Measurements from ENCODE around the gene ROR2. TPM values are rescaled to one million over a fixed set of nuclear protein-coding genes. Genes with fewer than 3 reads are reported as not detected.
"Not testable (repeated sequence)": the region's sequence is repeated elsewhere in the genome, so short reads cannot be mapped to it uniquely, and the experiment has no call there.

Gene ROR2
- total RNA-seq, 1 donor from 2014 or later: 3.0 TPM

DNA sequence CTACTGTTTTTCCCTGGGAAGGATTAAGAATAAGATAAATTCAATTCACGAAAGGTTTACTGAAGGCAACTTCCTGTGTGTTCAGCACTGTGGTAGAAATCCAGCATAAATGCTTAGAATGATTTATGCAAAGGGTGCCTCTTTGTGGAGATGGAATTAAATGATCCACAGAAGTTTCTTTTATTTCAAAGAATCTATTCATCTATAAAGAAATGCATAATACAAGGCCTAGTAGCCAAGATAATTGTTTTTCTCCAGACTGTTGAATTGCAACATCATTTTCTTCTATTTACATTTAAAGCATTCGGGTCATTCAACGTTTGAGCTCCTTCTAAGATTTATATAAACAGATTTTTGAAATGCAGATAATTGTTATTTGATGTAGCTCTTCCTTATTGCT lies 387.6 kb downstream of the ROR2 start:
- intact Hi-C loops (cut with DNase I): no loop called here
- ATAC-seq (no peak), DNase-seq (ENCODE audit: low spot score) (no peak)

- ATAC-seq (no peak), DNase-seq (ENCODE audit: low spot score) (no peak)
- intact Hi-C loops (cut with DNase I): no loop called here
Measured at GRCh38 chr9:91560301-91560700, 389.7 kb downstream of the ROR2 start.

DNA sequence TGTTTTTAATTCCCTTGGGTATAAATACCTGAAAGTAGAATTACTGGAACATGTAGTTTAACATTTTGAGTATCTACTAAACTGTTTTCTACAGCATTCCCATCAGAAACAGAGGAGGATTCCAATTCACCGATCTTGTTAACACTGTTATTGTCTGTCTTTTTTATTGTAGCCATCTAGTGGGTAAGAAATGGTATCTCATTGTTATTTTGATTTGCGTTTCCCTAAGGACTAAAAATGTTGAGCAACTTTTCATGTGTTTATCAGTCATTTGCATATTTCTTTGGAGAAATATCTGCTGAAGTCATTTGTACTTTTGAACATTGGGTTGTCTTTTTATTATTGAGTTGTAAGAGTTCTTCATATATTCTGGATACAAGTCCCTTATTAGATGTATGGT lies 391.1 kb downstream of the ROR2 start:
- intact Hi-C loops (cut with DNase I): no loop called here
- DNase-seq (ENCODE audit: low spot score) (no peak), ATAC-seq (no peak)

DNA sequence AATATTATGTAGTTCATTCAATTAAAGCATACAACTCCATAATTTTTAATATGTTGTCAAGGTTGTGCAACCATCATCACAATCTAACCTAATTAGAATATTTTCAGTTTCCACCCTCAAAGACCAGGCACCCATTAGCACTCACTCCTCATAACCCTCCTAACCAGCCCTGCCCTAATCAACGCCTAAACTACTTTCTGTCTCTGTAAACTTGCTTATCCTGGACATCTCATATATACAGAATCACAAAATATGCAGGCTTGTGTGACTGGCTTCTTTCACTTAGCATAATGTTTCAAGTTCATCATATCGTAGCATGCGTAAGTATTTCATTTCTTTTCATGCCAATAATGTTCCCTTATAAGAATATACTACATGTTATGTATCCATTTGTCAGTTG lies 391.6 kb downstream of the ROR2 start:
- DNase-seq (ENCODE audit: low spot score) (no peak), ATAC-seq (no peak)
- intact Hi-C loops (cut with DNase I): no loop called here

GRCh38 chr9:91557327-91557726 lies 392.7 kb downstream of the ROR2 start:
- intact Hi-C loops (cut with DNase I): no loop called here
- no peak for ATAC-seq
- DNase-seq (ENCODE audit: low spot score): no peak

DNA sequence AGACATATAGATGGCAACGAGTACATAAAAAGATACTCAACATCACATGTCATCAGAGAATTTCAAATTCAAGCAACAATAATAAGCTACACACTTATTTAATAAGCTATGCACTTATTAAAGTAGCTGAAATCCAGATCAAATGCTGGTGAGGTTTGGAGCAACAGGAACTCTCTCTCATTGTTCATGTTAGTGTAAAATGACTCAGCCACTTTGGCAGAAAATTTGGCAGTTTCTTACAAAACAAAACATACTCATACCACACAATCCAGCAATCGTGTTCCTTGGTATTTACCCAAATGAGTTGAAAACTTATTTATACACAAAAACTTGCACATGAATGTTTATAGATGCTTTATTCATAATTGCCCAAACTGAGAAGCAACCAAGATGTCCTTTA lies 394.9 kb downstream of the ROR2 start:
- DNase-seq (ENCODE audit: low spot score) (no peak), ATAC-seq (no peak)
- intact Hi-C loops (cut with DNase I): no loop called here

- no peak for ATAC-seq
- intact Hi-C loops (cut with DNase I): no loop called here
- no peak for DNase-seq (ENCODE audit: low spot score)
Measured at GRCh38 chr9:91549177-91549576, 400.9 kb downstream of the ROR2 start.

- no peak for DNase-seq (ENCODE audit: low spot score)
- ATAC-seq: no peak
- intact Hi-C loops (cut with DNase I): no loop called here
Measured at GRCh38 chr9:91547081-91547480, 402.9 kb downstream of the ROR2 start.

DNA sequence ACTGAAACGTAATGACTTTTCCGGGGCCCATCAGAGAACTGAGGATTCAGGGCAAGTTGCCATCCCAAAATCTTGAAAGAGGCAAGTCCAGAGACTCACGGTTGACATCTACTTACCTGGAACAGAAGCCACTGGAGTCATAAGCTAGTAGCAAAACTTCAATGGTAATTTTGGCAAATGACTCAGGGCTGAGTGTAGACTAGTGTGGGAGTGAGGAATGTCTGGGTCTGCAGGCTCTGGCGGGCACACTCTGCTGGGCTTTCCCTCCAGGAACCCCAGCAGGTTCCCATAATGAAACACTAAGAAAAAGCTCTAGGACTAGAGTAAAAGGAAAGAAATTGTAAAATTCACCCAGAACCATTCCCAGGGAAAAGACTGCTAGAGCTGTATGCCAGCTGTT lies 403.5 kb downstream of the ROR2 start:
- ATAC-seq (no peak), DNase-seq (ENCODE audit: low spot score) (no peak)
- intact Hi-C loops (cut with DNase I): no loop called here

GRCh38 chr9:91541734-91542133 lies 408.3 kb downstream of the ROR2 start:
- no peak for ATAC-seq
- intact Hi-C loops (cut with DNase I): no loop called here
- DNase-seq (ENCODE audit: low spot score): no peak

DNA sequence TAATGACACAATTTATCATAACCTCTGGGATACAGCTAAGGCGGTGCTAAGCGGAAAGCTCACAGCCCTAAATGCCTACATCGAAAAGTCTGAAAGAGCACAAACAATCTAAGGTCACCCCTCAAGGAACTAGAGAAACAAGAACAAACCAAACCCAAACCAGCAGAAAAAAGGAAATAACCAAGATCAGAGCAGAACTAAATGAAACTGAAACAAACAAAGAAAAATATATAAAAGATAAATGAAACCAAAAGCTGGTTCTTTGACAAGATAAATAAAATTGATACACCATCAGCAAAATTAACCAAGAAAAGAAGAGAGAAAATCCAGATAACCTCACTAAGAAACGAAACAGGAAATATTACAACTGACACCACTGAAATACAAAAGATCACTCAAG lies 409.5 kb downstream of the ROR2 start:
- DNase-seq (ENCODE audit: low spot score); intact Hi-C loops (cut with DNase I); ATAC-seq: not testable (repeated sequence)

DNA sequence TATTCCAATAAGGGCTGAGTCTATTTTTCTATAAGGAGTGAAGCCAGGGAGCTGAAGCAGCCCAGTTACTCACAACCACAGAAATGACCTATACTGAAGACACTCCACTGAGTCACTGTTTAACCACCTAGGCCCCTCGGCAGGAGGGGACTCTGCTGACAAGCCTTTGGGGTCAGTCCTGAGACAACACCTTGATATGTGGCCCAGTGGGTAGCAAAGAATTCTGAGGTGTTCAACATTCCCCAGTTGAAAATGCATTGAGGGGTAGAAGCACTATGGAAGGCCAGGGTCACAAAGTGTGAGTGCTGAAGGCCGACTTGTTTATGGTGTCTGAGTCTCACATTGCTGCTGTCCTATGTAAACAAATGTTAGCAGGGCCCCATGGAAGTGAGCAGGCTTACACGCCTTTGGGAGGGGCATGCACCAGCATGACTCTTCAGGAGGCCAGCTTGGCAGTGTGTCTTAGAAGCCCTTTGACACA lies 413.8 kb downstream of the ROR2 start:
- no peak for ATAC-seq
- intact Hi-C loops (cut with DNase I): no loop called here
- DNase-seq (ENCODE audit: low spot score): no peak

GRCh38 chr9:91534374-91534773 lies 415.7 kb downstream of the ROR2 start:
- ATAC-seq (no peak), DNase-seq (ENCODE audit: low spot score) (no peak)
- intact Hi-C loops (cut with DNase I): no loop called here

DNA sequence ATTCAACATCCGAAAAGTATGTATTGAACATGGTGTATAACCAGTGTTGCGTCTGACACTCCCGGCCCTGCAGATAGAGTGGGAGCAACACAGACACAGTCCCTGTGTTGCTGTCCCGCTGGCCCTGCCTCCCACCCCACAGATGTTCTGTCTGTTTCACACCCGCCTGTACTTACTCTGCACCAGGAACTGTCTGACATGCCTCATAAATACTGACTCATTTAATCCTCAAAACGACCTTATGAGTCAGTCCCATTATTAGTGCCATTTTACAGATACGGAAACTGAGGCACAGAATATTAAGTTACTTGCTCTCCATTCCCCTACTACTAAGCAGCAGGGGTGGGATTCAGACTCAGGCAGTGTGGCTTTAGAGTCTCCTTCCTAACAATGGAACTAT lies 416.6 kb downstream of the ROR2 start:
- intact Hi-C loops (cut with DNase I): no loop called here
- no peak for ATAC-seq
- DNase-seq (ENCODE audit: low spot score): no peak

DNA sequence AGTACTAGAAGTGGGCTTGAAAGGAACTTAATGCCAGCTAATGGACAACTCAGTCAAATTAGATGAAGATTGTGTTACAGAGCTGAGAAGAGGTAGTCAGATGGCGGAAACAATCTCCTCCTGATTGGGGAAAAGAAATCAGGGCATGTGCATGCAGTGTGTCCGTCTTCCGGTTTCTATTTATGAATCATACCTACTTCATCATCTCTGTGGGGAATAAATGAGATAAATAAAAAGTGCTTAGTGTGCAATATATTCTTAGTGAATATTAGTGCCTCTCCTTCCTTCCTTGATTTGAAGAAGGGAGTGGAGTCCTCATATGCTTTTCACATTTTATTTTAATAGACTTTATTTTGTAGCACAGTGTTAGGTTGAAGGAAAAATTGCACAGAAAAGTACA lies 417.7 kb downstream of the ROR2 start:
- intact Hi-C loops (cut with DNase I): no loop called here
- no peak for DNase-seq (ENCODE audit: low spot score)
- no peak for ATAC-seq

DNA sequence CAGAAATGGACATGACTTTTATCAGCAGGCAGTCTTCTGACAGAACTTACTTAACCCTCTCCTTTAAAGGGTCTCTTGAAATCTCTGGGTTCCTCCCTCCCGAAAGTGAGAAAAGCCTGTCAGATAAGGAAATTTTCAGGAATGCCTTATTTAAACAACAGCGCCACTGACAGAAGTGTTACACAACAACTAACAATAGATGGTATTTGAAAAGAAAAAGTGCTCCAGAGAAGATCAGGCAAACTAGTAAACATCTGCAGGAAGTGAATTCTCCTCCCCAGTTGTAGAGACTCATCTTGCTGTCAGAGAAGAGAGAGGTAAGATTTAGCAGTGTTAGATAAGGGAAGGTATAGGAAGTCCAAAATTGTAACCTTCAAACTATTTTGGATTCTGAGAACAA lies 419.2 kb downstream of the ROR2 start:
- intact Hi-C loops (cut with DNase I): no loop called here
- ATAC-seq (no peak), DNase-seq (ENCODE audit: low spot score) (no peak)

DNA sequence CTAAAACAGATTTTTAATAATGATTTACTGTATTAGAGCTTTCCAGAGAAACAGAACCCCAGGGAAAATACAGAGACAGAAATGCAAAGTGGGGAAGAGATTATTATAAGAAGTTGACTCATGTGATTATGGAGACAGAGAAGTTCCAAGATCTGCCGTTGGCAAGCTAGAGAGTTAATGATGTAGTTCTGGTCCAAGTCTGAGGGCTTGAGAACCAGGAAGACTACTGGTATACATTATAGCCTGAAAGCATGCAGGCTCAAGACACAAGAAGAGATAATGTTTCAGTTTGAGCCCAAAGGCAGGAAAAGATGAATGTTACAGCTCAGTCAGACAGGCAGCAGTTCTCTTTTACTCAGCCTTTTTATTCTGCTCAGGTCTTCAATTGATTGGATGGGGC lies 427.5 kb downstream of the ROR2 start:
- DNase-seq (ENCODE audit: low spot score): no peak
- intact Hi-C loops (cut with DNase I): no loop called here
- ATAC-seq: no peak

DNA sequence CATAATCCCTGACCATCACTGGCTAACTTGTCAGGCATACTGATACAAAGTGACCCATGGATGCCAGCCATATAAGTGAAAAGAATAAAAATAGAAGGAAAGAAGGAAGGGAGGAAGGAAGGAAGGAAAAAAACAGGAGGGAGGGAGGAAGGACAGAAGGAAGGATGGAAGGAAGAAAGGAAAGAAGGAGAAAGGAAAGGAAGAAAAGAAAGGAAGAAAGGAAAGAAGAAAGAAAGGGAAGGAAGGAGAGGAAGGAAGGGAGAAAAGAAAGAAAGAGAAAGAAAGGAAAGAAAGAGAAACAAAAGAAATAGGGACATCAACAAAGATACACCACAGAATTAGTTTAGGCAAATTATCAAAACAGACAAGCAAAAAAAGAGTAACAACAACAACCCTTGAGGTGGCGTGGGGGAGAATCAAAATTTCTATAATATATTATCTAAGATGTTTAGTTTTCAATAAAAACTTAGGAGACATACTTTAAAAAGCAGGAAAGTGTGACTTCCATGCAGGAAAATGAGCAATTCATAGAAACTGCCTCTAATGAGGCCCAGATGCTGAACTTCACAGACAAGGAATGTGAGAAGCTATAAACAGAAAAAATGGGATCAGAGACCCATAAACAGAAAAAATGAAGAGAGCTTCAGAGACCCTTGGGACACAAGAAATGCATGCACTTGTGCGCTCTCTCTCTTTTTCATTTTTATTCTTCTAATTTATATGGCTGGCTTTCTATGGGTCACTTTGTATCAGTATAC lies 430.3 kb downstream of the ROR2 start:
- intact Hi-C loops (cut with DNase I): no loop called here
- ATAC-seq (no peak), DNase-seq (ENCODE audit: low spot score) (no peak)

GRCh38 chr9:91518462-91518861 lies 431.6 kb downstream of the ROR2 start:
- DNase-seq (ENCODE audit: low spot score) (no peak), ATAC-seq (no peak)
- intact Hi-C loops (cut with DNase I): no loop called here

DNA sequence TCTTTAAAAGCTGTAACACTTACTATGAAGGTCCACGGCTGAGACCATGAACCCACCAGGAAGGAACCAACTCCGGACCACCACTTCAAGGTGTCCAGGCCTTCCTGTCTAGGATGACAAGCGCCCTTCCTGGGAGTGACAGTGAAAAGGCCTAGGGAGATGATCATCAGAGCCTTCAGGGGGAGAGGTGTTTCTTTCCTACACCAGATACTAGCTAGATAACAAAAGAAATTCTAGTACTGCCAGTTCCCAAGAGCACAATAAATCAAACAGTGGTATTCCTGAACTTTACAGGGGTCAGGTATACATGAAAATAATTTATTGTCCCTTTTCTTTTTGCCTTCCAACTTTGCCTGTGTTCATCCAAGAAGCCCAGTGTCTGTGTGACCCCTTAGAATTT lies 432.2 kb downstream of the ROR2 start:
- ATAC-seq (no peak), DNase-seq (ENCODE audit: low spot score) (no peak)
- intact Hi-C loops (cut with DNase I): no loop called here

DNA sequence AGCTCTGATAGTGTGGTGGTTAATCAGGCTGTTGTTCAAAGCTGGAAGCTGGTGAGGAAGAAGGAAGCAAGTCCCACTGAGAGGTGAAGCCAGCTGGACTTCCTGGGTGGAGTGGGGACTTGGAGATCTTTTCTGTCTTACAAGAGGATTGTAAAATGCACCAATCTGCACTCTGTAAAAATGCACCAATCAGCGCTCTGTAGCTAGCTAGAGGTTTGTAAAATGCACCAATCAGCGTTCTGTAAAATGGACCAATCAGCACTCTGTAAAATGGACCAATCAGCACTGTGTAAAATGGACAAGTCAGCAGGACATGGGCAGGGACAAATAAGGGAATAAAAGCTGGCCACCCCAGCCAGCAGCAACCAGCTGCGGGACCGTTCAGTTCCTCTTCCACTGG lies 432.7 kb downstream of the ROR2 start:
- DNase-seq (ENCODE audit: low spot score); ATAC-seq; intact Hi-C loops (cut with DNase I): not testable (repeated sequence)
